Measurements from ENCODE around the gene COLGALT1.

- TF ChIP-seq EP300 (IDR thresholded peaks at IDR 0.05; ENCODE audit: borderline replicate concordance) (no peak), YY1 (IDR thresholded peaks at IDR 0.05; ENCODE audit: low read depth) (no peak), REST (IDR thresholded peaks at IDR 0.05; ENCODE audit: low read depth) (no peak), ZBTB7A (IDR thresholded peaks at IDR 0.05; ENCODE audit: low read depth) (no peak), MAX (IDR thresholded peaks at IDR 0.05) (no peak), CEBPB (IDR thresholded peaks at IDR 0.05) (no peak), RAD21 (IDR thresholded peaks at IDR 0.05; ENCODE audit: low read depth) (no peak), NFIC (IDR thresholded peaks at IDR 0.05) (no peak), FOXM1 (IDR thresholded peaks at IDR 0.05; ENCODE audit: borderline replicate concordance, low read depth) (no peak), TAF1 (IDR thresholded peaks at IDR 0.05; ENCODE audit: low read depth) (no peak), USF1 (IDR thresholded peaks at IDR 0.05) (no peak), EGR1 (IDR thresholded peaks at IDR 0.05) (no peak)
Measured at GRCh38 chr19:17625043-17625442, 69.6 kb downstream of the COLGALT1 start.
